Cardiac muscle cell (in vitro differentiated cells and primary cell): ENCODE measurements around the gene LHCGR. TPM values are rescaled to one million over a fixed set of nuclear protein-coding genes. Genes with fewer than 3 reads are reported as not detected.

Source experiments
- DNase-seq, 2 donors: peaks; one replicate each; pipeline versions ENCODE4 v3.0.0 to v3.0.0-alpha.2; 2010 to 2017; ENCODE audit warnings: low read depth in 1 of 2, low spot score in 1 of 2
- H3K27ac ChIP-seq: fragments of 200-600 bp; sonication (generic); 2 replicates; pipeline ENCODE4 v1.5.1; 2016
- H3K27me3 ChIP-seq: fragments of 200-600 bp; sonication (generic); 2 replicates; pipeline ENCODE4 v1.6.0; 2016; ENCODE audit warnings: control low read depth
- H3K36me3 ChIP-seq: fragments of 200-600 bp; sonication (generic); 2 replicates; pipeline ENCODE4 v1.5.1; 2016; ENCODE audit warnings: control low read depth
- H3K4me1 ChIP-seq: fragments of 200-600 bp; sonication (generic); 2 replicates; pipeline ENCODE4 v1.8.1; 2017; ENCODE audit warnings: low read depth, mild to moderate bottlenecking, mixed run types
- H3K4me3 ChIP-seq: fragments of 200-600 bp; sonication (generic); 2 replicates; pipeline ENCODE4 v1.5.1; 2016; ENCODE audit warnings: mild to moderate bottlenecking
- H3K9me3 ChIP-seq: fragments of 200-600 bp; sonication (generic); 2 replicates; pipeline ENCODE4 v1.5.1; 2017; ENCODE audit warnings: low read depth, mild to moderate bottlenecking, control low read depth
- polyA plus RNA-seq: library from polyadenylated mRNA; unstranded; fragments of >200 nt; fragmentation: Nextera tagmentation; extraction: Ambion mirVana; gene quantifications from 2 replicates; pipeline ENCODE4 v1.2.1, GENCODE V29; 2016
- total RNA-seq: library from RNA; depleted of rRNA; stranded (reverse); fragments of >200 nt; gene quantifications from 2 replicates; pipeline ENCODE4 v1.2.3, GENCODE V29; 2016
- TF ChIP-seq, protein P1 (sequence below): IDR thresholded peaks from 2 replicates; pipeline ENCODE4 v1.5.1; 2012; ENCODE audit warnings: low read depth, mild to moderate bottlenecking, low read length

The LHCGR gene
- total and polyA plus RNA-seq, 2 experiments from 2014 or later = 0.57 TPM; not detected in 1

DNA sequence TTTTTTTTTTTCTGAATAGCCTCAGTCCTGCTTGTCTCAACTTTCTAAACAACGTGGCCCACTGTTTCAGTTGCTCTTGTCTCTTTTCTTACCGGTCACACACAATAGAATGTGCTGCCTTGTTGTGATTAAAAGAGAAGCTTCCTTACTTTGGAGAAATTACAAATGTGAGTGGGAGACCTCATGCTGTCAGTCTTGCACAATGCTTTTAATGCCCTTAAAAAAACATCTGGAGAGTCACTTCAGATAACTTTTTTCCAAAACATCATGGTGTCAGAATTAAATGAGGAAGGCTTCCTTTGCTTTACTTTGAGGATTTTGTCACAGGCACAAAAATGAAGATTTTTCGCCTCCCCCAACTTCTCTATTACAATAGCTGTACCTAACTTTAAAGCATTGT, 37.7 kb downstream of the LHCGR start:
- H3K9me3 ChIP-seq = no peaks in the 10 kb centered on the region
- H3K27ac ChIP-seq = no peak overlapping the region
- no peaks in the 10 kb centered on the region for H3K36me3 ChIP-seq
- peak in 1 of 2 donors; percentile 69 for DNase-seq
- no peak overlapping the region for H3K4me3 ChIP-seq
- peaks cover 32% of the 10 kb centered on the region for H3K4me1 ChIP-seq
- no peaks in the 10 kb centered on the region for H3K27me3 ChIP-seq
- TF ChIP-seq, protein P1, sequence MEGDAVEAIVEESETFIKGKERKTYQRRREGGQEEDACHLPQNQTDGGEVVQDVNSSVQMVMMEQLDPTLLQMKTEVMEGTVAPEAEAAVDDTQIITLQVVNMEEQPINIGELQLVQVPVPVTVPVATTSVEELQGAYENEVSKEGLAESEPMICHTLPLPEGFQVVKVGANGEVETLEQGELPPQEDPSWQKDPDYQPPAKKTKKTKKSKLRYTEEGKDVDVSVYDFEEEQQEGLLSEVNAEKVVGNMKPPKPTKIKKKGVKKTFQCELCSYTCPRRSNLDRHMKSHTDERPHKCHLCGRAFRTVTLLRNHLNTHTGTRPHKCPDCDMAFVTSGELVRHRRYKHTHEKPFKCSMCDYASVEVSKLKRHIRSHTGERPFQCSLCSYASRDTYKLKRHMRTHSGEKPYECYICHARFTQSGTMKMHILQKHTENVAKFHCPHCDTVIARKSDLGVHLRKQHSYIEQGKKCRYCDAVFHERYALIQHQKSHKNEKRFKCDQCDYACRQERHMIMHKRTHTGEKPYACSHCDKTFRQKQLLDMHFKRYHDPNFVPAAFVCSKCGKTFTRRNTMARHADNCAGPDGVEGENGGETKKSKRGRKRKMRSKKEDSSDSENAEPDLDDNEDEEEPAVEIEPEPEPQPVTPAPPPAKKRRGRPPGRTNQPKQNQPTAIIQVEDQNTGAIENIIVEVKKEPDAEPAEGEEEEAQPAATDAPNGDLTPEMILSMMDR = no peak

DNA sequence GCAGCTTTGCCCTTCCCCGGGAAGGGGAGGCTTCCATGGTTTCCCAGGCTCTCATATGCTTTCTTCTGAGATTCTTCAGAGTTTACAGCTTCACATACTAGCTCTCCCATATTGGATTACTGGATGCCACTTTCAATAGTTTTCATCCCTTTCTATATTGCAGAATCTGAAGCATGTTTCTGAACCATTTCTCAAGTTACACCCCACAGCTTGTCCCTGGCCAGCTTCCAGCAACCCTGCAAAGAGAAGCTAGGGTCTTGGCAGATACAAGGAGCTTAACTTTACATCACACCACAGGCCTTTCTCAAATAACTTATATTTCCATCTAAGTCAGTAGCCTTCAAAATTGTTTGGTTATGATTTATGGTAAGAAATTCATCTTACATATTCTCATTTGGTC, 39.6 kb downstream of the LHCGR start:
- DNase-seq = peak in 1 of 2 donors; percentile 80
- TF ChIP-seq, protein P1 = no peak
- Histone ChIP-seq H3K4me1 (peaks cover 32% of the 10 kb centered on the region), H3K27me3 (no peaks in the 10 kb centered on the region), H3K36me3 (no peaks in the 10 kb centered on the region), H3K27ac (no peak overlapping the region), H3K9me3 (no peaks in the 10 kb centered on the region), H3K4me3 (no peak overlapping the region)

DNA sequence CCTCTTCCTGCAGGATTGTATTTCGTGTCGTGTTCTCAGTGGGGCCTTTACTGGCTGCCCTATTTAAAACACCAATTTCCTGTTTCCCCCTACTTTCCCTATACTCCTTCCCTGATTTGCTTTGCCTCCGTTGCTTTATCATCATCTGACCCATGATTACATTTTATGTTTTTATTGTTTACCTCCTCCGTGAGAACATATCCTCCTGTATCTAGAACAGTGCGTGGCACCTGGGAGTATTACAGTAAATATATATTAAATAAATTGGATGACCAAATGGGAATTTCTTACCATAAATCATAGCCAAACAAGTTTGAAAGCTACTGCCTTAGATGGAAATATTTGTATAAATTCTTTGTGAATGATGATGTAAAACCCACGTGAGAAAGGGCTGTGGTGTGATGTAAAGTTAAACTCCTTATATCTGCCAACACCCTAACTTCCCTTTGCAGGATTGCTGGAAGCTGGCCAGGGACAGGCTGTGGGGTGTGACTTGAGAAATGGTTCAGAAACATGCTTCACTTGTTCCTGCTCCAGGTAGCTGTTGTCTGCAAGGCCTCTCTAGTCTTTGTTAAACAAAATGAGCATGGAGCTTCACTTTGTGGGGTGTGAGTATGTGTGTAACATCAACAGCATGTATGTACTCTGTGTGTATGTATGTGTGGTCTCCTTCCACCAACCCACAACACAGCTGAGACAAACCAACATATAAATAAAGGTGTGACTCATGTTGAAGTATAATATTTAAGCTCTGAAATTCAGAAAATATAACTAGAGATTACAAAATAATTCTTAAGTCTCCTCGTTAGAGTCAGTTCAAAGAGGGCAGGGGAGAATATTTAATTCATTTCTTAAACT, 40.3 kb downstream of the LHCGR start:
- no peak overlapping the region for H3K4me3 ChIP-seq
- TF ChIP-seq, protein P1 = no peak
- peaks cover 29% of the 10 kb centered on the region for H3K4me1 ChIP-seq
- no peaks in the 10 kb centered on the region for H3K9me3 ChIP-seq
- H3K27ac ChIP-seq = no peak overlapping the region
- H3K36me3 ChIP-seq = no peaks in the 10 kb centered on the region
- peak; percentile 53 to 88 for DNase-seq
- no peaks in the 10 kb centered on the region for H3K27me3 ChIP-seq

DNA sequence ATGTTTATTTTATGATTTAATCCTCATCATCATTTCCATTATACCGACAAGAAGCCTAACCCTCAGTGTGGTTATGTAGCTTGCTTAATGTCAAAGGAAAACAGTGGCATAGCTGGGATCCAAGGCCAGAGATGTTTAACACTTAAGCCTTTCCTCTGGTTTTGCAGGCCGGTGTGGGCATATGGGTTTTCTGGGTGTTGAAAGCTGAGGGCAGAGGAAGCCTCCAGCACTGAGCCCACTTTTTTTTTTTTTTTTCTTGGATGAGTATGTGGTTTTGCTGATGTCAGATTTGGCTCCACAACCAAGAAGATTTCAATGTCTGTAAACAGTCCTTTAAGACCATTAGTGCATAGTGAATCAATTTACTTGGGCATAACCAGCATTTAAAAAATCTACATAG, 41.3 kb downstream of the LHCGR start:
- DNase-seq = peak in 1 of 2 donors; percentile 75
- Histone ChIP-seq H3K4me3 (no peak overlapping the region), H3K27ac (no peak overlapping the region), H3K9me3 (no peaks in the 10 kb centered on the region), H3K36me3 (no peaks in the 10 kb centered on the region), H3K4me1 (peaks cover 29% of the 10 kb centered on the region), H3K27me3 (no peaks in the 10 kb centered on the region)
- TF ChIP-seq, protein P1 = no peak

DNA sequence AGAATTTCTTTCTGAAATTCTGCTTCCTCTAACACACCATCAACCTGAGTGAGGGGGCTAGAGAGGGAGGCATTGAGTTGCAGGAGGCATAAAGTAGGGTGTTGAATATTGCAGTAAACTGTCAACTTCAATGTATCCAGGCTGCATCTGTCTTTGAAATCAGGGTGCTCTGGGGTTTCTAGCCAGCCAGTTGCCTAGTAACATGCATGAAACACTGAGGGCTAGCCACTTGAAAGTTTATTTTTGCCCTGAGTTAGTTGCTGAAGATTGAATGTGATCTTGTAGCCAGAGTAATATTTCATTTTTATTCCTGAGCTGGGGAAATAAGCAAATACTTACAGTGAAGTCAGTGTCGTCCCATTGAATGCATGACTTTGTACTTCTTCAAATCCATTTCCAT, 41.9 kb downstream of the LHCGR start:
- TF ChIP-seq, protein P1 = no peak
- Histone ChIP-seq H3K9me3 (no peaks in the 10 kb centered on the region), H3K36me3 (no peaks in the 10 kb centered on the region), H3K27me3 (no peaks in the 10 kb centered on the region), H3K27ac (no peak overlapping the region), H3K4me3 (no peak overlapping the region), H3K4me1 (peaks cover 29% of the 10 kb centered on the region)
- DNase-seq = peak in 1 of 2 donors; percentile 30
